Ectodermal cell (in vitro differentiated cells): ENCODE results near the gene KRT86.
"Not testable (repeated sequence)": the region's sequence is repeated elsewhere in the genome, so short reads cannot be mapped to it uniquely, and the experiment has no call there.

Source experiments
- H3K27ac ChIP-seq: 2 replicates; pipeline ENCODE4 v1.7.0; 2013; ENCODE audit warnings: mild to moderate bottlenecking, low read depth, low read length; ENCODE audit not compliant: insufficient read depth, poor library complexity, severe bottlenecking
- H3K27me3 ChIP-seq: 2 replicates; pipeline ENCODE4 v1.7.0; 2013; ENCODE audit warnings: mild to moderate bottlenecking, low read length; ENCODE audit not compliant: insufficient read depth, control insufficient read depth, poor library complexity, severe bottlenecking
- H3K36me3 ChIP-seq: one replicate; pipeline ENCODE4 v1.7.0; 2013; ENCODE audit warnings: low read length; ENCODE audit not compliant: control insufficient read depth, insufficient read depth
- H3K4me1 ChIP-seq: one replicate; pipeline ENCODE4 v1.7.0; 2013; ENCODE audit warnings: low read length; ENCODE audit not compliant: control insufficient read depth, insufficient read depth
- H3K4me3 ChIP-seq: 2 replicates; pipeline ENCODE4 v1.7.0; 2013; ENCODE audit warnings: low read depth, low read length, control low read depth; ENCODE audit not compliant: insufficient read depth
- H3K9me3 ChIP-seq: 2 replicates; pipeline ENCODE4 v1.7.0; 2013; ENCODE audit warnings: mild to moderate bottlenecking, low read length, moderate library complexity; ENCODE audit not compliant: control insufficient read depth
- WGBS, 2 experiments: methylation state at CpG; one replicate each; pipeline ENCODE4 v1.1.7; 2013; ENCODE audit warnings: missing lambda C conversion rate in 2 of 2; 5-methylcytosine and 5-hydroxymethylcytosine counted together

KRT86 gene

DNA sequence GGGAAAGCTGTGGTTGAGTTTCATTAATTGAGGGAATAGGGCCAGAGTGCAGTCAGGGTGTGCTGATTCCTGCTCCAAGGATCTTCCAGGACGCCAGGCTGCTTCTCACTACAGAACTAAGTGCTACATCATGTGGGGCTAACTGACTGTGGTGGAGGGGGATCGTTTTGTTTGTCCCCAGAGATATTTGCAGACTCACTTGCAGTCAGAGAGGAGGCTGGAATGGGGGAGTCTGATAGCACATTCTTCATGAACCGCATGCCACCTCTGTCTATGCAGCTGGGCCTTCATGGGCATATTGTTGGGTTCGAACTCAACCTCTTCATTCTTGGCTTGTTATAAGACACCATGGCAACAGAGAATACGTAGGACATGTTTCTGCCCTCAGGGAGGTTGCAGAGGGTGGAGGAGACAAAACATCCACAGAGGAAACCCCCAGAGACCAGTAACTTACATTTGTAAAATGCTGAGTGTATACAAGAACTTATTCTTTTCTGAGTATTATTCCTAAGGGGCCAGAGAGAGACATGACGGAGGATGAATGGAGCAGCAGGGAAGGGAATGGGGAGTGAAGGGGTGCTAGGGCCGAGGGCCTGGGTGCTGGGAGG is 28.4 kb upstream of the KRT86 start:
- 77 to 86% methylated on average over 7 of the region's 7 CpGs for WGBS, 2 experiments
- H3K36me3 ChIP-seq: no peaks in the 10 kb centered on the region
- no peaks in the 10 kb centered on the region for H3K4me1 ChIP-seq
- H3K27me3 ChIP-seq: peaks cover 27% of the 10 kb centered on the region
- no peak overlapping the region for H3K27ac ChIP-seq
- H3K9me3 ChIP-seq: no peaks in the 10 kb centered on the region
- H3K4me3 ChIP-seq: no peak overlapping the region

DNA sequence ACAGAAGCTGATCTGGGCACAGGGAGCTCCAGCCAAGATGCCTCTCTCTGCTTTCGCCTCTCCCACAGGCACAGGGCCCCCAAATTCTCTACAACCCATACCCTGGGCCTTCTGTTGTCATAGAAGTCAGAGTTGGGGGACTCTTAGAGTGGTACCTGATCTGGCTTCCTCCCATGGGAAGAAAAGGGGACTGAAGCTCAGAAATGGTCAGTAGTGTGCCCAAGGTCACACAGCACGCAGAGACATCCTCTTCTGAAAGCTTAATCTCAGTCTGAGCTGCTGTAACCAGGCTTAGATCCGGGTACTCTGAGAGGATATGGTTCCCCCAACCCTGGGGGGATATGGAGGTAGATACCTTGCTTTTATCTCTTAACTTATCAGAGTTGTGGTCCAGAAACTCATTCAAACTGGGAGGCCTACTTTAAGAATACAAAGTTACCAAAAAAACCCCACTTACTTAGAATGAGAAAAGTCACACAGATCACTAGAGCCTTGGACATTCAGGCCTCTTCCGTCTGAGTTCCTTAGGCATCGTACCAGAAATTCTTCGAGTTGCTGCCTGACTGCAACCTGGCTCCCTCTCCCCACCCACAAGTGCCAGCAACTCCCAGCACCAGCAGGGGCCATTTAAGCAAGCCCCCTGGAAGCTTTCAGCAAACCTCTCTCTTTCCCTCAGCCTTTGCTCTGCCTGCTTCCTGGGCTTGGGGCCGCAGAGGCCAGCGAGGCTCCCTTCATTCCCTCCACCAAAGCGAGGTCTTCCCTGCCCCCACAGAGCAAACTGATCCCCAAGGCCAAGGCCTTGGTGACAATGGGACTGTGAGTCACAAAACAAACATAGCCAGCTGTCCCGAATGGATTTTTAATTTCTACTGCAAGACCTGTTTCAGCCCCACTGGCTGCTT is 27.5 kb upstream of the KRT86 start:
- Histone ChIP-seq H3K4me3 (no peak overlapping the region), H3K4me1 (no peaks in the 10 kb centered on the region), H3K27me3 (peaks cover 34% of the 10 kb centered on the region), H3K36me3 (no peaks in the 10 kb centered on the region), H3K27ac (no peak overlapping the region), H3K9me3 (no peaks in the 10 kb centered on the region)
- WGBS, 2 experiments: 56 to 65% methylated on average over 10 of the region's 10 CpGs

DNA sequence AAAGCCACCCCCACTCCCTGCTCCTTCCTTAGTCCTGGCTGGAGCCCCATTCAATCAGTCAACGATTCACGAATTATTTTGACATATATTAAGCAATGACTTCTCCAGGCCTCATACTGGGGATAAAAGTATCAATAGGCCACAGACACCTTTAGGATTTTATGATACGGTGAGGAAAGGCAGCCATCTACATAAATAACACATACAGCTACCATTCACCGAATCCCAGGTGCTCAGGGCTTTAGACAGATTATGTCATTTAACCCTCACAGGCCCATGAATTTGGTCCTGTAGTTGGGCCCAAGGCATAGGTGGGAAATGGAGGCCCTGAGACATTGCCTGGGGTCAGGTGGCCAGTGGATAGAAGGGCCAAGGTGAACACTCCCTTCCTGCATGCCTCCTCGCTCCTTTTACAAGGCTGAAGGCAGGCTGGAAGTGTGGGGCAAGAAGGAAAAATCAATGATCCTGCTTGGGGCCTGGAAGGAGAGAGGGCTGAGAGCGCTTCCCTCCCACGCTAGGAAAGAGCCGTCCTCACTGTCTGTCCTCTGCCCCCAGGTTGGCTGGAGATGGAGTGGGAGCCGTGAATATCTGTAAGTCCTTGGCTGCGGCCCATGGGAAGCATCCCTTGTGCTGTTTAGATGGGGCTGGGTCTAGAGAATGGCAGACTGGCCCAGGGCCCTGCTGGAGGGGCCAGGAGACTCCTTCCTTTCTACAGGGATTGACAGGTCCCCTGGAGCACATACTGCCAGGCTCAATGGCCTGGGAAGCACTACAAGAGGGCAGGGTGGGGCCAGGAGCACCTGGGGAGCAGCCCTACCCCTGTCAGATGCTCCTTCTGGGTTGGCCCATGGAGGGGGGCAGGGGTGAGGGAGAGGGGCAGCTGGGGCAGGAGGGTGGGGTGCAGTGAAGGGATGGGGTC is 26.6 kb upstream of the KRT86 start:
- 79 to 81% methylated on average over 10 of the region's 10 CpGs for WGBS, 2 experiments
- no peaks in the 10 kb centered on the region for H3K4me1 ChIP-seq

DNA sequence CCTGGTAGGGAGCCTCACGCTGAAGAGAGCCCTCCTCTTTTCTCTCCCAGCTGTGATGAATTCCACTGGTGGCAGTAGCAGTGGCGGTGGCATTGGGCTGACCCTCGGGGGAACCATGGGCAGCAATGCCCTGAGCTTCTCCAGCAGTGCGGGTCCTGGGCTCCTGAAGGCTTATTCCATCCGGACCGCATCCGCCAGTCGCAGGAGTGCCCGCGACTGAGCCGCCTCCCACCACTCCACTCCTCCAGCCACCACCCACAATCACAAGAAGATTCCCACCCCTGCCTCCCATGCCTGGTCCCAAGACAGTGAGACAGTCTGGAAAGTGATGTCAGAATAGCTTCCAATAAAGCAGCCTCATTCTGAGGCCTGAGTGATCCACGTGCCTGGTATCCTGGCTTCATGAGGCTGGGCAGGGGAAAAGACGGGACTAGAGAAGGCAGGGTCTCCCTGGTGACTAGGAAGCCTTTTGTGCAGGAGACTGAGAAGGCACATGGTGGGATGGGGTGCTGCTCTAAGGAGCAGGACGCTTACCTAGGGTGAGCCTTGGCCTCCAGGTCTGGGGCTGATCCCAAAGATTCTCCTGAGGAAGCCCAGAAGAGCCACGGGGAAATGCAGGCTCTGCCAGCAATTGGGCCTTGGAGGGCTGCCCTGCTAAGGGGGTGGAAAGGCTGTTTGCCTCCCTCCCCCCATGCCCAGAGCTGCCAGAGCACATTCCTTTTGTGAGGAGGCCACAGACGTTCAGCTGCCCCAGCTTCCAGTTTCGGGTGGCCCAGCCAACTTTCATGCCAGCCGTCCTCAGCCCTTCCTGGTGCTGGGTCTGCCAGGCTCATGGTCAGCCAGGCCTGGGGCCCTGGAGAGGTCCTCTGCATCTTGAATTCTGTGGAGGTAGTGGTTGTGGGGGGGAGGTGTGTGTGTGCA is 25.6 kb upstream of the KRT86 start:
- peaks cover 34% of the 10 kb centered on the region for H3K27me3 ChIP-seq
- H3K27ac ChIP-seq: no peak overlapping the region
- H3K36me3 ChIP-seq: no peaks in the 10 kb centered on the region
- WGBS, 2 experiments: 87 to 90% methylated on average over 18 of the region's 18 CpGs
- H3K4me1 ChIP-seq: no peaks in the 10 kb centered on the region
- no peak overlapping the region for H3K4me3 ChIP-seq
- H3K9me3 ChIP-seq: no peaks in the 10 kb centered on the region

More for the DNA sequence above, 26.6 kb upstream of the KRT86 start:
- no peaks in the 10 kb centered on the region for H3K36me3 ChIP-seq
- no peaks in the 10 kb centered on the region for H3K9me3 ChIP-seq
- no peak overlapping the region for H3K4me3 ChIP-seq
- peaks cover 34% of the 10 kb centered on the region for H3K27me3 ChIP-seq
- H3K27ac ChIP-seq: no peak overlapping the region

DNA sequence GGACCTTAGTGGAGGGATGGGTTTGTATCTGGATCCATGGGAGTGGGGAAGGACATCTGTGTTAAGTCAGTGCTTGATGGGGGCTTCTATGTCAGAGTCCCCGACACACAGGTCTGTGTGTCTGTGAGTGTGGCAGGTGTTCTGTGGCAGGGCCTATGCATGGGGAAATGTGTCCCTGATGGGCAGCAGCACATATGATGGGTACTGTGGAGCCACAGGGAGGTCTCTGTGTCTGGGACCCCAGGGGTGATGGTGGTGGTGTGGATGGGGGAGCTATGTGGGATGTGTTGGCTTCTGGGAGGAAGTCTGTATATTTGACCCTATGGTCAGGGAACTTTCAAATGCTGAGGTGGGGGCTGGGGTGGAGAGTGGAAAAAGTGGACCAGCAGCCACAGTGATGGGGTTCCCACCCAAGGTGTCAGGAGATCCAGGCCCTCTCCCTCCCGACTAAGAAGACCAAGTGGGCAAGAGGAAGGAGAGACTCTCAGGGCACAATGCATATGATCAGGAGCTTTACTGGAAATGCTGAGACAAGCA is 24.9 kb upstream of the KRT86 start:
- no peak overlapping the region for H3K4me3 ChIP-seq
- H3K4me1 ChIP-seq: no peaks in the 10 kb centered on the region
- no peak overlapping the region for H3K27ac ChIP-seq
- H3K9me3 ChIP-seq: no peaks in the 10 kb centered on the region
- WGBS, 2 experiments: 82 to 89% methylated on average over 2 of the region's 2 CpGs
- no peaks in the 10 kb centered on the region for H3K36me3 ChIP-seq
- H3K27me3 ChIP-seq: peaks cover 34% of the 10 kb centered on the region

DNA sequence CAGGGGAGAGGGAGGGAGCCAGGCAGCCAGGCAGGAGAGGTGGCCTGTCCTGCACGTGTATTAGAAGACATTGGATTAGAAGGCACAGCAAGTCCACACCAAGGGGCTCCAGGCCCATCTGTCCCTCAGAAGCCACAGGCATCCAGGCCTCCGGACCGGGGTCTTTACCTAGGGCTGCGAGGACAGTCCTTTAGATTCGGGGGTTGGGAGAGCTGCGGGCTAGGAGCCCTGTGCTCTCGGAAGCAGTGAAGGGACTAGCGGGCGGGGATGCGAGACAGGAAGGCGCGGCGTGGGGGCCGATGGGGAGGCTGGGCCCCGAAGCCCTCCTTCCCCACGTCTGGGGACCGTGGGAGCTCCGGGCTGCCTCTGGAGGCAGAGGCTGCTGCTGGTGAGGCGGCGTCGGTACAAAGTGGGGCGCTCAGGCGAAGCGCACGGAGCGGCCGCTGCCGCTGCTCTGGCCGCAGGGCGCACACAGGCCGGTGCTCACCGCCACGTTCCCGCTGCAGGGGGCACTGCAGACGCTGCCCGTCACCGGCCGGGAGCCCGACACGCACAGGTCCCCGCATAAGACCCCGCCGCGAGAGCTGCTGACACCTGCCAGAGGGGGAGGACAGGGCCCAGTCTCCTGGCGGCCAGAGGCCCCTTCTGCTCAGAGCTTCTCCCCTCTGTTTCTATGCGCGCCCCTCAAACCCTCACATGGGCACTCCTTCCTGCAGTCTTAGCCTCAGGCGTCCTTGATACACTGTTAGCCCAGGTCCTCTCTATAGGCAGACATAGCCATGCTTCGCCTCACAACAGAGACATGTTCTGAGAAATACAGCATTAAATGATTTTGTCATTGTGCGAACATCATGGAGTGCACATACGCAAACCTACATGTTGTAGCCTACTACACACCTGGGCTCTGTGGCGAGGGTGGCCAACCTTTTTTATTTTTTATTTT is 24.1 kb upstream of the KRT86 start:
- 20 to 22% methylated on average over 52 of the region's 52 CpGs for WGBS, 2 experiments
- H3K27me3 ChIP-seq: peaks cover 38% of the 10 kb centered on the region
- no peak overlapping the region for H3K27ac ChIP-seq
- H3K9me3 ChIP-seq: no peaks in the 10 kb centered on the region
- no peak overlapping the region for H3K4me3 ChIP-seq
- no peaks in the 10 kb centered on the region for H3K4me1 ChIP-seq
- no peaks in the 10 kb centered on the region for H3K36me3 ChIP-seq

DNA sequence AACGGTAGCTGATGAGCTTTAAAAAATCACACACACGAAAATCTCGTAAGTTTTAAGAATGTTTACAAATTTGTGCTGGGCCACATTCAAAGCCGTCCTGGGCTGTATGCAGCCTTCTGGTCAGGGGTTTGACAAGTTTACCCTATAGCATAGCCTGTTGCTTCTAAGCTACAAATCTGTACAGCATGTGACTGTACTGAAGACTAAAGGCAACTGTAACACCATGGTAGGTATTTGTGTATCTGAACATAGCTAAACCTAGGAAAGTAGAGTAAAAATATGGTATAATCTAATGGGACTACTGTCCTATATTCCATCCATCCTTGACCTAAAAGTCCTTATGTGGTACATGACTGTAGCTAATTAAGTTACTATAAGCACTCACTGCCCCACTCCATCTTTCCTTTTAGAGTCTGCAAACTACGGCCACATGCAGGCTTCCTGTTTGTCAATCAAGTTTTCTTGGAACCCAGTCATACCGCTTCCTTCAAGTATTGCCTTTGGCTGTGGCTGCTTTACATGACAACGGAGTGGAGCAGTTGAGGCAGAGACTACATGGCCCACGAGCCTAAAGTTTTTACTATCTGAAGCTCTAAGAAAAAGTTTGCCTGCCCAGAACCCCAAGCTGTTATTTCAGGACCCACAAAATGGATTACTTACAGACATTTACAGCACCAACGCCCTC is 22.9 kb upstream of the KRT86 start:
- Histone ChIP-seq H3K27ac (no peak overlapping the region), H3K36me3 (no peaks in the 10 kb centered on the region), H3K9me3 (no peaks in the 10 kb centered on the region), H3K4me1 (no peaks in the 10 kb centered on the region), H3K4me3 (no peak overlapping the region), H3K27me3 (peaks cover 50% of the 10 kb centered on the region)
- WGBS, 2 experiments: 85 to 88% methylated on average over 9 of the region's 9 CpGs

DNA sequence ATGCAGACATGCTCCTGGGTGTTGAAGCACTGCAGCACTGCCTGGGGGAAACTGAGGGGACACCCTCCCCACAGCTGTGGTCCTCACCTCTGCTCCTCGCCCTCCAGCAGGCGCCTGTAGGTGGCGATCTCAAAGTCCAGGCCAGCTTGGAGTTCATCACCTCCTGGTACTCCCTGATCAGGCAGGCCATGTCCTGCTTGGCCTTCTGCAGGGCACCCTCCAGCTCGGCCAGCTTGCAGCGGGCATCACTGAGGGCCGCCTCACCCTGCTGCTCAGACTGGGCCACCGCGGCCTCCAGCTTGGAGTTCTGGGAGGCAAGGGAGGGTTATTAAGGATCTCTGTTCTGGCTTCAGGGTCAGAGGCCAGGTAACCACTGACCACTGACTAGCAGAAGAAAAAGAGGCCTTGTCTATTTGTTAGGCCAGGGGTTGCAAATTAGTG is 22.2 kb upstream of the KRT86 start:
- not testable (repeated sequence) for H3K36me3 ChIP-seq, H3K4me1 ChIP-seq, H3K9me3 ChIP-seq, H3K4me3 ChIP-seq, H3K27ac ChIP-seq
- H3K27me3 ChIP-seq: peaks cover 57% of the 10 kb centered on the region
- WGBS, 2 experiments: 69 to 79% methylated on average over 8 of the region's 8 CpGs
